CD4-positive, CD25-positive, alpha-beta regulatory T cell (primary cell): ENCODE measurements around the gene ZFYVE27. TPM values are rescaled to one million over a fixed set of nuclear protein-coding genes. Genes with fewer than 3 reads are reported as not detected.

Experiments
- ATAC-seq, 2 donors: fragments of 150-1000 bp; cut with Tn5 transposase; one replicate each; pipeline ENCODE4 v1.10.0; 2021; ENCODE audit warnings: low read depth in 2 of 2, moderate number of reproducible peaks in 2 of 2, moderate library complexity in 1 of 2
- DNase-seq, 3 donors: peaks; one replicate each; pipeline versions ENCODE4 v3.0.0 to v3.0.0-alpha.2; 2012 to 2022; ENCODE audit warnings: mixed read lengths in 1 of 3
- H3K27ac ChIP-seq: one replicate; pipeline ENCODE4 v1.7.0; 2013; ENCODE audit warnings: mild to moderate bottlenecking, low read length; ENCODE audit not compliant: insufficient read depth, poor library complexity, severe bottlenecking
- H3K27me3 ChIP-seq: one replicate; pipeline ENCODE4 v1.7.0; 2013; ENCODE audit warnings: low read length; ENCODE audit not compliant: control insufficient read depth, insufficient read depth
- H3K36me3 ChIP-seq: one replicate; pipeline ENCODE4 v1.7.0; 2013; ENCODE audit warnings: mild to moderate bottlenecking, low read length, moderate library complexity; ENCODE audit not compliant: control insufficient read depth, insufficient read depth
- H3K4me1 ChIP-seq: 2 replicates; pipeline ENCODE4 v1.7.0; 2013; ENCODE audit warnings: mild to moderate bottlenecking, low read length; ENCODE audit not compliant: insufficient read depth, control insufficient read depth, poor library complexity, severe bottlenecking
- H3K4me3 ChIP-seq: one replicate; pipeline ENCODE4 v1.7.0; 2013; ENCODE audit warnings: low read depth, mild to moderate bottlenecking, low read length, moderate library complexity
- H3K9me3 ChIP-seq, 2 experiments: 1 replicate in 1 of 2; 2 replicates in 1 of 2; pipeline ENCODE4 v1.7.0; 2013; ENCODE audit warnings: low read length in 2 of 2, mild to moderate bottlenecking in 1 of 2, moderate library complexity in 1 of 2; ENCODE audit not compliant: control insufficient read depth in 2 of 2
- H3K27ac Mint-ChIP-seq, 3 donors: one replicate each; pipeline ENCODE4 v1.8.0; 2020 to 2022; ENCODE audit warnings: mild to moderate bottlenecking in 3 of 3, mixed read lengths in 3 of 3, moderate library complexity in 2 of 3
- H3K27me3 Mint-ChIP-seq: one replicate; pipeline ENCODE4 v1.8.0; 2022; ENCODE audit warnings: mild to moderate bottlenecking, mixed read lengths
- H3K36me3 Mint-ChIP-seq: one replicate; pipeline ENCODE4 v1.8.0; 2020; ENCODE audit warnings: mixed read lengths
- H3K4me1 Mint-ChIP-seq, 4 donors: one replicate each; pipeline ENCODE4 v1.8.0; 2020 to 2022; ENCODE audit warnings: mixed read lengths in 4 of 4, mild to moderate bottlenecking in 1 of 4
- H3K4me3 Mint-ChIP-seq, 4 donors: one replicate each; pipeline ENCODE4 v1.8.0; 2020 to 2022; ENCODE audit warnings: mild to moderate bottlenecking in 4 of 4, mixed read lengths in 4 of 4, moderate library complexity in 3 of 4
- H3K9me3 Mint-ChIP-seq, 7 donors: one replicate each; pipeline ENCODE4 v1.8.0; 2020 to 2022; ENCODE audit warnings: mixed read lengths in 7 of 7, mild to moderate bottlenecking in 3 of 7, moderate library complexity in 2 of 7
- polyA plus RNA-seq, 4 donors: library from polyadenylated mRNA; unstranded; fragments of 300-500 nt; fragmentation: Illumina TruSeq; gene quantifications; one replicate each; pipeline ENCODE4 v1.2.3, GENCODE V29; 2021
- total RNA-seq: library from RNA; stranded (reverse); gene quantifications from one replicate; pipeline ENCODE4 v1.2.3, GENCODE V29; 2022

Gene ZFYVE27
- total and polyA plus RNA-seq, 5 donors from 2014 or later = 22.4 to 86.9 (median 44.7) TPM

DNA sequence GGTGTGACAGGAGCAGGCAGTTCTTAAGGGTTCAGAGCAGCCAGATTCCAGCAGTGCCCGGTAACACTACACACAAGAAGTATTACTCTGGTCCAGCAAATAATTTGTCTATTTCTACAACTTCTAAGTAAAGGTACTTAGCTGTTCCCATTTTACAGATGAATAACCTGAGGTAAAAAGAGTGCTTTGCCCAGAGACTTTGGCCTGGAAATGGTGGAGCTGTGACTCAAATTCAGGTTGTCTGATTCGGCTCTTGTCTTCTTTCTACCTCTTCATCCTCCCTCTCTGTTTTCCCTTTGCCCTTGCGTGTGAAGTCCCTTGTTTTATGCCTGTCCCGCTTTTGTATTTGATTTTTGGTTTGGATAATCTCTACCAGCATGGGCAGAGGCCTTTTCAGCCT lies 17.8 kb downstream of the ZFYVE27 start:
- H3K36me3 ChIP-seq = peaks cover 88% of the 10 kb centered on the region
- H3K9me3 ChIP-seq = no peaks in the 10 kb centered on the region
- peaks cover 0 to 2% (median 0%) of the 10 kb centered on the region in 4 donors for H3K4me1 Mint-ChIP-seq
- H3K27me3 Mint-ChIP-seq = no peaks in the 10 kb centered on the region
- H3K27ac Mint-ChIP-seq = no peak overlapping the region
- no peak overlapping the region for H3K4me3 Mint-ChIP-seq
- no peak for DNase-seq
- no peak for ATAC-seq
- H3K27me3 ChIP-seq = no peaks in the 10 kb centered on the region
- no peak overlapping the region for H3K27ac ChIP-seq
- H3K9me3 Mint-ChIP-seq = no peaks in the 10 kb centered on the region
- peaks cover 38% of the 10 kb centered on the region for H3K36me3 Mint-ChIP-seq
- no peak overlapping the region for H3K4me3 ChIP-seq
- no peaks in the 10 kb centered on the region for H3K4me1 ChIP-seq

GRCh38 chr10:97755718-97756117 lies 18.8 kb downstream of the ZFYVE27 start:
- H3K9me3 Mint-ChIP-seq = no peaks in the 10 kb centered on the region
- Histone ChIP-seq H3K4me3 (no peak overlapping the region), H3K36me3 (peaks cover 87% of the 10 kb centered on the region), H3K27ac (no peak overlapping the region), H3K9me3 (no peaks in the 10 kb centered on the region), H3K4me1 (no peaks in the 10 kb centered on the region), H3K27me3 (no peaks in the 10 kb centered on the region)
- ATAC-seq = no peak
- H3K27ac Mint-ChIP-seq = no peak overlapping the region
- peaks cover 38% of the 10 kb centered on the region for H3K36me3 Mint-ChIP-seq
- H3K4me1 Mint-ChIP-seq = peaks cover 0 to 2% (median 0%) of the 10 kb centered on the region in 4 donors
- no peak overlapping the region for H3K4me3 Mint-ChIP-seq
- H3K27me3 Mint-ChIP-seq = no peaks in the 10 kb centered on the region
- no peak for DNase-seq

DNA sequence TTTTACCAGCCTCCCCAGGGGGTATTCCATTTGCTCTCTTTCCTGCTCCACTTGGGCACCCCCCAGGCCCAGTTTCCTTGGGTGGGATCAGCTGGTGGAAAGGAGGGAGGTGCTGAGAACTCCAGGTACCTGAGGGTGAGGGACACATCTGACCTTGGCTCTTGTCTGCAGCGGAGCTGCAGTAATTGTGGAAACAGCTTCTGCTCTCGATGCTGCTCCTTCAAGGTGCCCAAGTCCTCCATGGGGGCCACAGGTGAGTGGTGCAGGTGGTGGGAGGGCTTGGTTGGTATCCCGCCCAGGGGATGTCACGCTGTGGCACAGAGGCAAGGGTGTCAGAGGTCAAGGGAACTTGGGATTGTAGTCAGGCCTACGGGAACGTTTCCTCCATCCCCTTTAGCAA lies 20.5 kb downstream of the ZFYVE27 start:
- no peaks in the 10 kb centered on the region for H3K9me3 ChIP-seq
- no peaks in the 10 kb centered on the region for H3K27me3 ChIP-seq
- peaks cover 75% of the 10 kb centered on the region for H3K36me3 ChIP-seq
- ATAC-seq (no peak), DNase-seq (no peak)
- H3K27me3 Mint-ChIP-seq = no peaks in the 10 kb centered on the region
- no peak overlapping the region for H3K4me3 Mint-ChIP-seq
- no peaks in the 10 kb centered on the region for H3K9me3 Mint-ChIP-seq
- H3K4me3 ChIP-seq = no peak overlapping the region
- no peak overlapping the region for H3K27ac ChIP-seq
- peaks cover 36% of the 10 kb centered on the region for H3K36me3 Mint-ChIP-seq
- no peaks in the 10 kb centered on the region for H3K4me1 ChIP-seq
- peak overlapping the region in 1 of 3 donors; percentile 38 for H3K27ac Mint-ChIP-seq
- peaks cover 0 to 2% (median 0%) of the 10 kb centered on the region in 4 donors for H3K4me1 Mint-ChIP-seq

- H3K27ac ChIP-seq = no peak overlapping the region
- peaks cover 59% of the 10 kb centered on the region for H3K36me3 ChIP-seq
- no peaks in the 10 kb centered on the region for H3K9me3 ChIP-seq
- DNase-seq = peak; percentile 13 to 50 (median 39)
- Mint-ChIP-seq H3K9me3 (no peaks in the 10 kb centered on the region), H3K4me1 (peaks cover 0 to 3% (median under 1%) of the 10 kb centered on the region in 4 donors), H3K4me3 (no peak overlapping the region), H3K27ac (no peak overlapping the region), H3K36me3 (peaks cover 30% of the 10 kb centered on the region), H3K27me3 (no peaks in the 10 kb centered on the region)
- H3K4me1 ChIP-seq = no peaks in the 10 kb centered on the region
- no peaks in the 10 kb centered on the region for H3K27me3 ChIP-seq
- H3K4me3 ChIP-seq = no peak overlapping the region
- peak; percentile 36 to 76 for ATAC-seq
These were observed 22.4 kb downstream of the ZFYVE27 start for GRCh38 chr10:97759158-97759887.

GRCh38 chr10:97759946-97760345 lies 23.0 kb downstream of the ZFYVE27 start:
- H3K36me3 Mint-ChIP-seq = peaks cover 27% of the 10 kb centered on the region
- H3K9me3 ChIP-seq = no peaks in the 10 kb centered on the region

DNA sequence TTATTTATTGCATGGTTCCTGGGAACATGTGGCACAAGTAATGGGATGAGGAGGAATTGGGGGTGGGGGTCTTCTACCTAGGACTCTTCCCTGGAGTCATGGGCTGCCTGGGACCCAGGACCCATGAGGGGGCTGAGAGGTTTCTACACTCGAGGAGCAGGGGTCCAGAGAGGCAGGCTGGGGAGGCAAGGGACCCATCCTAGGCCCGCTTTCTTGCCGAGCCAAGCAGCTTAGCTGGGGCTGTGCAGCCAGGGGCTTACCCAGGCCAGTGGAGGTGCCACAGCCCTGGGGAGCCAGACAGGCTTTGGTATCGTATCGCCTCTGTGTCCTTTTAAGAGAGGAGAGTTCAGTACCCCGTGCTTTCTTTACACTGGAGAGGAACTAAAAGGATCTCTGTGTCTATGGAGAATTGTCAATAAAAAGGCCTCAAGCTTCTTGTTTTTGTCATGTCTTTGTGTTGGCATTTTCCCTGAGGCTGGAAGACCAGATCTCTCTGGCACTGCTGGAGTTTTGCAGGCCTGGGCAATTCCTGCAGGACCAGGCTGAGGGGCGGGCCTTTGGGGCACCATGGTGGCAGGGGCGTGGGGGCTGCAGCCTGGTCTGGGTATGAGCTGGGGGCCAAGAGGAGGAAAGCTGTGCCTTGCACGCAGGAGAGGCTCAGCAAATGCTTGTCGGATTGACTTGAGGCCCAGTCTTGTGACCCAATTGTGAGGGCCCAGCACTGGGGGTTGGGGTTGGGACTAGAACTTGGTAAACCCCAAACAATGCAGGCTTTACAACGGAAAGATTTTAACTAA lies 23.7 kb downstream of the ZFYVE27 start:
- no peaks in the 10 kb centered on the region for H3K9me3 Mint-ChIP-seq
- H3K4me1 Mint-ChIP-seq = peaks cover 0 to 5% (median 2%) of the 10 kb centered on the region in 4 donors
- Histone ChIP-seq H3K4me3 (no peak overlapping the region), H3K27ac (no peak overlapping the region), H3K36me3 (peaks cover 45% of the 10 kb centered on the region), H3K9me3 (no peaks in the 10 kb centered on the region), H3K27me3 (no peaks in the 10 kb centered on the region), H3K4me1 (no peaks in the 10 kb centered on the region)
- peaks cover 24% of the 10 kb centered on the region for H3K36me3 Mint-ChIP-seq
- H3K4me3 Mint-ChIP-seq = no peak overlapping the region
- H3K27ac Mint-ChIP-seq = peak overlapping the region in 1 of 3 donors; percentile 73
- DNase-seq = no peak
- H3K27me3 Mint-ChIP-seq = no peaks in the 10 kb centered on the region
- no peak for ATAC-seq

More at GRCh38 chr10:97759946-97760345, 23.0 kb downstream of the ZFYVE27 start:
- H3K36me3 ChIP-seq = peaks cover 52% of the 10 kb centered on the region
- H3K4me1 Mint-ChIP-seq = peaks cover 0 to 5% (median 2%) of the 10 kb centered on the region in 4 donors
- no peak overlapping the region for H3K27ac ChIP-seq
- DNase-seq = no peak
- H3K4me1 ChIP-seq = no peaks in the 10 kb centered on the region
- H3K27me3 ChIP-seq = no peaks in the 10 kb centered on the region
- no peak for ATAC-seq
- peak overlapping the region in 1 of 3 donors; percentile 55 for H3K27ac Mint-ChIP-seq
- no peak overlapping the region for H3K4me3 ChIP-seq
- no peaks in the 10 kb centered on the region for H3K27me3 Mint-ChIP-seq
- H3K4me3 Mint-ChIP-seq = no peak overlapping the region
- no peaks in the 10 kb centered on the region for H3K9me3 Mint-ChIP-seq

DNA sequence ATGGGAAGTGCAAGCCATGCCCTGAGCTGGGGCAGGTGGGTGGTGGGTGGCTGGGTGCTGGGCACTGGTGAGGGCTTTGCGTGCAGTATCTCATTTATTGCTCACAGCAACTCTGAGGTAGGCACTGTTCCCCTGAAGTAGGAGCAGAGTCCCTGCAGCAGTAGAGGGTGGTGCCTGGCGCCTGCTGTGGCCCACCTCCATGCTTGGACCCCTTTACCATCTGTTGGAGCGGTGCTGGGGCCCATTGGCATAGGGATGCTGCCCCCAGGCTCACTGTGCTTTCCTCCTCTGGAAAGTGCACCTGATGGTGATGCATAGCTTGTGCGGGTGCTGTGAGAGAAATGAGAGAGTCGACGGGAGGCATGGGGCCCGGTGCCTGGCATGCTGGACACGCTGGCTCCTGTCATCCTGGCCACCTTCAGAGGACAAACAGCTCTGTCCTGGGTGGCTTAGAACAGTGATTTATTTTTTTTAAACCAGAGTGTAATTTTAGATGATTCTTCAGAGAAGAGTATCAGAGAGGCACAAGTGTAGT lies 24.5 kb downstream of the ZFYVE27 start:
- no peaks in the 10 kb centered on the region for H3K27me3 Mint-ChIP-seq
- no peak overlapping the region for H3K27ac Mint-ChIP-seq
- peaks cover 27% of the 10 kb centered on the region for H3K36me3 Mint-ChIP-seq
- DNase-seq (no peak), ATAC-seq (no peak)
- H3K4me3 ChIP-seq = no peak overlapping the region
- H3K4me1 ChIP-seq = no peaks in the 10 kb centered on the region
- H3K27ac ChIP-seq = no peak overlapping the region
- no peaks in the 10 kb centered on the region for H3K27me3 ChIP-seq
- H3K4me3 Mint-ChIP-seq = no peak overlapping the region
- no peaks in the 10 kb centered on the region for H3K9me3 ChIP-seq
- no peaks in the 10 kb centered on the region for H3K9me3 Mint-ChIP-seq
- H3K4me1 Mint-ChIP-seq = peaks cover 0 to 6% (median 3%) of the 10 kb centered on the region in 4 donors
- H3K36me3 ChIP-seq = peaks cover 38% of the 10 kb centered on the region
